HG03565 (cell line): ENCODE measurements around the gene HPCAL1.

Experiments
- ATAC-seq: cut with Tn5 transposase; IDR thresholded peaks from one replicate; pipeline ENCODE4 v1.9.1; 2021; ENCODE audit warnings: mild to moderate bottlenecking, moderate library complexity; ENCODE audit not compliant: unreplicated experiment

HPCAL1 gene

GRCh38 chr2:10382354-10383061 lies 79.8 kb downstream of the HPCAL1 start:
- no peak for ATAC-seq

DNA sequence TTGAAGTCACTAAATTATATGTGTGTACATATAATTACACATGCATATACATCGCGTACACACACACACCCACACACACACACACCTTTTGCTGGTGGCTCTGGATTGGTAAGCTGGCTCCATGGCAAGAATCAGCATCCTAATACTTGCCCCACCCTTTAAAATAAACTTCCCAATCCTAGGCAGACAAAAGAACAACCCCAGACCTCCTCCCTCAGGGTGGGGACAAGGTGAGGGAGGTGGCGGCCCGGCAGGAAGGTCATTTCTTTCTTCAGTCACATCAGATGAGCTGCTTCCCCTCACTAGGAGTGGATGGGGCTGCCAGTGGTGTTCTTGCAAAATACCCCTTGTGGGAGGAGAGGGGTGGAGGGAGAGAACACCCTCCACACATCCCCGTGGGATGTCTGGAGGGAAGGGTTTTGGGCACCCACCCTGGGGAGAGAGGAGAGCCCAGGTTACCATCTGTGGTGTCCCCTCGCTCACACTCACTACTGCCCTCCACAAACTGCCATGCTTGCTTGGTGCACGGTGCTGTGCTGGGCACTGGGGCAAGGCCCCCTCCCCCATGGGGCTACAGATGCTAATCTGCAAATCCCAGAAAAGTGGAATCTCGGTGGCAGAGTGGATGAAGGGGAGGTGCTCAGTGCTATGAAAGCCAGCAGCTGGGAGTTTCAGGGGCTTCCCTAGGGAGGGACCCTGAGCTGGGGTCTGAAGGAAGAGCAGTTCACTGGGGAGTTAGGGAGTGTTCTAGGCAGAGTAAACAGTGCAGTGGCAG lies 81.4 kb downstream of the HPCAL1 start:
- ATAC-seq = no peak

DNA sequence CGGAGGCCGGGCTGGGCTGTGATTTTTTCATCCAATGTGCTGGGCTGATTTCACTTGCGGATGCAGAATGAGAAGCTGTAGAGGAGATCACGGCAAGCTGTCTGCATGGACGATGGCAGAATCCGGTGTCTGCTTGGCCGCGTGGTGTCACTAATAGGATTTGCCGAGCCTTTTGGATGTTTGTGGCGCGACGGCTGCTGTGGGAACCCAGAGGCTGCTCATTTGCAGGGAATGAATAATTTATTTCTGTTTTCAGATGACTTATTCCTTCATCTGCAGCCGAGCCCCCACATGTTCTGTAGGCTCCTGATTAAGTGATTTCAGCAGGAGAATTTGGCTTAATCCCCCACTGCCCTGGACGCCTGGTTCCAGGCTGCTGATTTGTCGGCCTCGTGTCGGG lies 82.8 kb downstream of the HPCAL1 start:
- ATAC-seq = no peak

GRCh38 chr2:10385933-10386773 lies 83.4 kb downstream of the HPCAL1 start:
- no peak for ATAC-seq

DNA sequence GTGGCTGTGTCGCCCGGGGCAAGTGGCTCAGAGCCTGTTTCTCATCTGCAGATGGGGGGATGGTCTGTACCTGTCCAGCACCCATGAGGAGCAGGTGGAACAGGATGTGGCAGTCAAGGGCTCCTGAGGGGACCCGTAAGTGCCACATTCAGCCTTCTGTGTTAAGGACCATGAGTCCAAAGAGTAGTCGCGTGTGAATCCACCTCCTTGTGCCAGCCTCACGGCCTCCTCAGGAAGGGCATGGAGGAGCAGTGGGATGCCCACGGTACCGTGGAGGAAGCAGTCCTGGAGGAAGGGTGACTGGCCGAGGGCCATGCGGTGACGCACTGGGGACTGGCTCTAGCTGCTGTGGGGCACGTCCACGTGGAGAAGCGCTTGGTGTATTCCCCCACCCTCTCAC lies 84.3 kb downstream of the HPCAL1 start:
- ATAC-seq = no peak

GRCh38 chr2:10388954-10389560 lies 86.4 kb downstream of the HPCAL1 start:
- no peak for ATAC-seq

- no peak for ATAC-seq
Measured at GRCh38 chr2:10389573-10389972, 86.9 kb downstream of the HPCAL1 start.

DNA sequence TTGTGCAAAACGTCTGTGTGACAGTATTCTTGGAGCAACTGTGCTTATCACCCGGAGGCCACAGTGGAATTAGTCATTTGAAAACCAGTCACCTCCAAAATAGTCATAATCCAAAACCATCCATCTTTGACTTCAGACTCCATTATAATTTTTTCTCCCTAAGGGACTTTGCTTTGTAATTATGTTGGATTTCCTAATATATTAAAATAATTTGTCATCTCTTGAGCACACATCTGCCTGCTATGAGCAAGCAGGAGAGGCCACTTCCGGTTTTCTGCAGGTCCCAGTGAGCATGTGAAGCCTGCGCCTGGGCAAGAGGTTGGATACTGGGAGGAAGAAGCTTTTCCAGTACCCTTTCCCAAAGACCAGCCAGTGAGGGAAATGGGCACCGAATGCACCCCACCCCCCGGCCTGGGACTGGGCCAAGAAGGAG lies 87.7 kb downstream of the HPCAL1 start:
- no peak for ATAC-seq

GRCh38 chr2:10392100-10392499 lies 89.4 kb downstream of the HPCAL1 start:
- ATAC-seq = no peak

DNA sequence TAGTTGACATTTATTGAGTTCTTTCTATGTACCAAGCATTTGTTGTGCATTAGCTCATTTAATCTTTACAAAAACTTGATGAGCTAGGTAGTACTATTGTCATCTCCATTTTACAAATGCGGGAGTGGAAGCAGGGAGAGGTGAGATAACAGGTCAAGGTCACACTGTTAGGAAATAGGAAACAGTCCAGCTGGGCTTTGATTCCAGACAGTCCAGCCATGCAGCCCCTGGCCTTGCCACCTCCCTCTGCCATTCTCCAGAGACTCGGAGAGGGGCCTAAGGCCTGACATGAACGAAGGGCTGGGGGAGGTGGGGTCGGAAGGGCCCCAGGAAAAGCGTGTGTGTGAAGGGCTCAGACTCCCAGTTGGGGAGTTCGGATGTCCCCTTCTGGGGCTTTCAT lies 89.8 kb downstream of the HPCAL1 start:
- ATAC-seq = no peak

DNA sequence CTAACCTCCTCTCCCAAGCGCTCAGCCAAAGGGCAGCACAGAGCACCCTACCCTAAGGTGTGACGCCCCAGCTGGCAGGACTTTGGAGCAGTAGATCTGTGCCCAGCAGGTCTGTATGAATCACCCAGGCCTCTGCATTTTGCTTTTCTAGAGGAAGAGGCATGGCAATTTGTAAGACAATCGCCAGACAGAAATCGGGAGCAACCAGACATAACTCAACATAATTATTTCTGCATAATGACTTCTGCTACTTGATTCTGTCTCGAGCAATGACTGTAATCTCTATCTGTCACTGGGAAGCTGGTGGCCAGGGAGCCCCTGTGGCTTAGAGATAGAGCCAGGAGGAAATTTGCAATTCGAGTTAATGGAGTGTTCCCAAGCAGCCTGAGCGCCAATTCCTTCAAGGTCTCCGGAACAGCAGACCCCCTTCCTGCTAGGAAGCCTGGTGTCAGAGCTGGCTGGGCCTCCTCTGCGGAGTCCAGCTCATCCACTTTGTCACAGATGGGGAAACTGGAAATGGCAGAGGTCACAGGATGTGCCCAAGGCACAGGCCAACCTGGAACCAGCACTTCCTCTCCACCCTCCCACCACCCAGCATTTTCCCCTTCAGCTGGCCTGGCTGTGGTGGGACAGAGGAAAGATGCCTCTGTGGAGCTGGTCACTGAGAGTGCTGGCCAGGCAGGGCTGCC lies 90.4 kb downstream of the HPCAL1 start:
- ATAC-seq = no peak

GRCh38 chr2:10393640-10393982 lies 90.9 kb downstream of the HPCAL1 start:
- ATAC-seq = no peak

DNA sequence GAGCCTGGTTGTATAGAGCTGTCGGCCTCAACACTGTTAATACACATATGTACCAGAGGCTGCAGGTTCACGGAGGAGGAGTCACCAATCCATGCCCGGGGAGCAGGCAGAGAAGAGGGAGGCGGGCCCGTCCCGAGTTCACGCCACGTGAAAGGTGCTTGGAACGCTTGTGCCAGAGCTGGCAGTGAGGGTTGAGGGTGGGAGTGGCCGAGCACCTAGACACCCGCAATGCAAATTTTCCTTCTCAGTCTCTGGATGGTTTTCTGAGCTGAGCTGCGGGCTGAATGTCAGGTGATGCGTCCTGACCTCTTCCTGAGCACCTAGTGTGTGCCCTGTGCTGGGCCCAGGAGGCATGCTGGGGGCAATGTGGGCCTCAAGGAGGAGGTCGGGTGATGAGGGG lies 93.2 kb downstream of the HPCAL1 start:
- no peak for ATAC-seq

DNA sequence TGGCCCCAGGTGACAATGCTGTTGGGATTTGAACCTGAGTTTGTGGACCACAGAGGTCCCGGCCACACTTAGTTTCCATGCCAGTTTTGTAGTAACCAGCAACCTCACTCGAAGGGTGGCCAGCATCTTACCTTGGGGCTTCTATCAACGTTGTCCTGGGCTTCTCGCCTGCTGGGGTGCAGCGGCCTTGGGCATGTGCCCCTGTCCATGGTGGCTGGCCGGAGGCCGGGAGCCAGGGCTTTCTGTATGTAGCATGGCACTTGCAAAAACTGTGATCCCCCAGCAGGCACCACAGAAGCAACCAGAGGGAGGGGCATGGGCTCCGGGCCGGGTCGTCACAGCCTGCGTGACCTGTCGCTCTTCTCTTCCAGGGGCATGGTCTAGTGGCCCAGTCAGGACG lies 93.8 kb downstream of the HPCAL1 start:
- ATAC-seq = no peak

- ATAC-seq = no peak
Measured at GRCh38 chr2:10397297-10397875, 94.7 kb downstream of the HPCAL1 start.

GRCh38 chr2:10397878-10398277 lies 95.2 kb downstream of the HPCAL1 start:
- ATAC-seq = no peak

- no peak for ATAC-seq
Measured at GRCh38 chr2:10398496-10398895, 95.8 kb downstream of the HPCAL1 start.

DNA sequence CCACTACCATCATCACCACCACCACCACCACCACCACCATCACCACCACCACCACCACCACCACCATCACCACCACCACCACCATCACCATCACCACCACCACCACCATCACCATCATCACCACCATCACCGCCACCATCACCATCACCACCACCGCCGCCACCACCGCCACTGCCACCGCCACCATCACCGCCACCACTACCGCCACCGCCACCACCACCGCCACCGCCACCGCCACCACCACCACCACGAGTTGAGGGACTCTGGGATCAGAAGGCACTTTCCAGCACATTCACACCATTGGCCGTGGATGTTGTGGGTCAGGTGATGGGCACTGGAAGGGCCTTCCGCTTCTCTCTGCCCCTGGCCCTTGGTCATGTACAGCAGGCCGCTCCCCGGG lies 96.7 kb downstream of the HPCAL1 start:
- no peak for ATAC-seq

DNA sequence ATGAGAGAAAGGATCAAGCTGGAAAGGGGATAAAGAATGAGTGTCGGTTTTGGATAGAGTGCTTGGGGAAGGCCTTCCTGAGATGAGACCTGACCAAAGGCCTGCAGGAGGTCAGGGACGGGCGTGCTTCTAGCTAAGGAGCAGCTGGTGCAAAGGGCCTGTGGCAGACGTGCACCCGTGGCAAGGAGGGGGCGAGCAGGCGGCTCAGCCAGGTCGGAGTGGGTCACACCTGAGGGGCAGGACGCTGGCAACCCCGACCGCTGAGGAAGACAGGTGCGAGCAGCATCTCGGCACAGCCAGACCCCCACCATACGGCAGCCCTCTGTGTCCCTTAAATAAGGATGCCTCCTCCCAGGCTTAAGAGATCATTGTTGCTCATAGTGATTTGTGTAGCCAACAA lies 97.3 kb downstream of the HPCAL1 start:
- ATAC-seq = no peak

- ATAC-seq = no peak
Measured at GRCh38 chr2:10400568-10400977, 97.9 kb downstream of the HPCAL1 start.
